Measurements from ENCODE around the gene WDR37.
A peak's percentile ranks its signal among the peaks of the same experiment; 100 is the strongest.
"Not testable (repeated sequence)": the region's sequence is repeated elsewhere in the genome, so short reads cannot be mapped to it uniquely, and the experiment has no call there.

Gene WDR37

DNA sequence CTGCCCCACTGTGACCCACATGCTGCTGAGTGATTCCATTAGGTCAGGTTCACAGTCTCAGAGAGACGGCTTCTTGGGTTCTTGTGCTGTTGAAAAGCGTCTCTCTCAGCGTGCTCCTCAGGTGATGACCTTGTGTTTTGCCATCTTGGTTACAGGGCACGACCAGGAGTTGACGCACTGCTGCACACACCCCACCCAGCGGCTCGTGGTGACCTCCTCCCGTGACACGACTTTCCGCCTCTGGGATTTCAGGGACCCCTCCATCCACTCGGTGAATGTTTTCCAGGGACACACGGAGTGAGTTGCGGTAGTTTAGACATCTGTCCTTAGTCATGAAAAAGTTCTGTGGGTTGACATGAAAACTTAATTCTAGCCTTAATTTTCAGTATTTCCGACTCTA is 48.8 kb downstream of the WDR37 start:
- no peak for DNase-seq (ENCODE audit: low read depth, low spot score)

DNA sequence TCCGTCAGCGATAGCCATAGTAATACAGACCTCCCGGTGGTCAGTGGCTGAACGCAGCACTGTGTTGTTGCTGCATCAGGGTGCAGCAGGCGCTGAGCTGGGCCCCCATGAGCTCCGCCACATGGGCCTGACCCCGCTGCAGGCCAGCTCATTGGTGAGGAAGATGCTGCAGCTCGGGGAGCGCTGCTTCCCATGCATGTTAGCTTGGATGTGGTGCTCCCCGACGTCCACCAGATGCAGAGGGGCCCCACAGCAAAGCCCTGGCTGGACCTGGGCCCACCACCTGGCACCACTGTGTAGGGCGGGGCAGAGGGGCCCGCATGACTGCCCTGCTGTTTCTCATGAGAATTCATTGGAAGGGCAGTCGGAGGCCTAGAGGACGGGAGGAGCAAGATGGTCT is 50.8 kb downstream of the WDR37 start:
- no peak for DNase-seq (ENCODE audit: low read depth, low spot score)

DNA sequence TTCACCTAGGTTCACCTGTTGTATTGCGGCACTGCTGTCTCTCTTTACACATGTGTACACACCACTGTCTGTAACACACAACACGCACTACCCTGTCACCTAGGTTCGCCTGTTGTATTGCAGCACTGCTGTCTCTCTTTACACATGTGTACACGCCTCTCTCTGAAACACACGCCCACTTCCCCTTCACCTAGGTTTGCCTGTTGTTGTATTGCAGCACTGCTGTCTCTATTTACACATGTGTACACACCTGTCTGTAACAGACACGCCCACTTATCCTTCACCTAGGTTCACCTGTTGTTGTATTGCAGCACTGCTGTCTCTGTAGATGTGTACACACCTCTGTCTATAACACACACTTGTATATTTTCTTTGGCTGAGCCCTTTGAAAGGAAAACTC is 51.5 kb downstream of the WDR37 start:
- DNase-seq (ENCODE audit: low read depth, low spot score), result no peak

- DNase-seq (ENCODE audit: low read depth, low spot score), result peak; percentile 81
Observed at GRCh38 chr10:1109795-1110673, 53.8 kb downstream of the WDR37 start.

DNA sequence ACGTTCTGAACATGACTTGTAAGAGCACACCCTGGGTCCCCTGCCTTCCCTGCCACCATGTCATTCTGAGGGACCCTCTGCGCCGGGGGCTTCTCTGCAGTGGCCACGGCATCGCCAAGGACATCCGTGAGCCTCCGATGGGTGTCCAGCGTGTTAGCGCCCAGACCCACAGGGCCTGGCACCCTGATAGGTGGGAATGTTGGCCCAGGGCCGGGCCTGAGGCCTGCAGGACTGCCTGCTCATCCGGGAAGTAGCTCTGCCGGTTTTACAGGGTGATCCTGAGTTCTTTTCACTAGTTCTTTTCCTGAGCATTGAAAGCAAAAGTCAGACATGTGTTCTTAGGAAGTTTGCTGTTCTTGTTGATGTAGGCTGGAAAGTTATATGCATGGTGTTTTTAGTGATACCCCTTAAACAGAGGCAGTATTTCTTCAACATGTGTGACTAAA is 54.5 kb downstream of the WDR37 start:
- DNase-seq (ENCODE audit: low read depth, low spot score), result no peak

GRCh38 chr10:1114315-1114714 is 58.1 kb downstream of the WDR37 start:
- DNase-seq (ENCODE audit: low read depth, low spot score), result no peak

GRCh38 chr10:1114719-1115606 is 58.8 kb downstream of the WDR37 start:
- DNase-seq (ENCODE audit: low read depth, low spot score), result no peak

GRCh38 chr10:1115607-1115955 is 59.4 kb downstream of the WDR37 start:
- no peak for DNase-seq (ENCODE audit: low read depth, low spot score)

DNA sequence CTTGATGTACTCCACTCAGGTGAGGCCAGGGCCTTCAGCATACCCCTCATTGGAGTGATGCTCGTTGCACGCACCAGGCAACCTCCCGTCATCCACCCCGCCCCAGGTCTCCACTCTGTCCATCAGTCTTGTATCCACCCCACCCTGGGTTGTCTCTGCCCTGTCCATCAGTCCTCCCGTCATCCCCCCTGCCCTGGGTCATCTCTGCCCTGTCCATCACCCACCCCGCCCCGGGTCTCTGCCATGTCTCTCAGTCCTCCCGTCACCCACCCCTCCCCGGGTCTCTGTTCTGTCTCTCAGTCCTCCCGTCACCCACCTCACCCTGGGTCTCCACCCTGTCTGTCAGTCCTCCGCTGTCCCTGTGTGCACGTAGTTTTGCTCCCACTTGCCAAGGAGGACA is 59.9 kb downstream of the WDR37 start:
- DNase-seq (ENCODE audit: low read depth, low spot score), result no peak

DNA sequence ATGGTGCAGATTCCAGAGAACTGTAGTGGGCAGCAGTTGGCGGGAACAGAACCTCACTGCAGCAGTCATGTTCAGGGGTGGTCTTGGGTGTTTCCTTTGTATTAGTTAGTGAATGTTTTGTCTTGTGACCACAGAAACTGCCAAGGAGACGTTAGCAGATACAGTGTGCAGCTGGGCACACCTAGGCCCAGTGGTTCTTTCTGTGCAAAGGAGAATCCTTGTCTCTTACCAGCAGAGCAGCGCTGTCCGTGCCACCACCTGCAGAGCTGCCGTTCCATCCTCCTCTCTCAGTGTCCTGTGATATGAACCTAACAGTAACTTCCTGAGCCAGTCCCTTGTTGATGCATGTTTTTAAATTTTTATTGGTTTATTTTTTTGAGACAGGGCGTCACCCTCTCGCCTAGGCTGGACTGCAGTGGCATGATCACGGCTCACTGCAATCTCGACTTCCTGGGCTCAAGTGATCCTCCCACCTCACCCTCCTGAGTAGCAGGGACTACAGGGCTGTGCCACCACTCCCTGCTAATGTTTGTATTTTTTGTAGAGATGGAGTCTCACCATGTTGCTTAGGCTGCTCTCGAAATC is 60.6 kb downstream of the WDR37 start:
- no peak for DNase-seq (ENCODE audit: low read depth, low spot score)

DNA sequence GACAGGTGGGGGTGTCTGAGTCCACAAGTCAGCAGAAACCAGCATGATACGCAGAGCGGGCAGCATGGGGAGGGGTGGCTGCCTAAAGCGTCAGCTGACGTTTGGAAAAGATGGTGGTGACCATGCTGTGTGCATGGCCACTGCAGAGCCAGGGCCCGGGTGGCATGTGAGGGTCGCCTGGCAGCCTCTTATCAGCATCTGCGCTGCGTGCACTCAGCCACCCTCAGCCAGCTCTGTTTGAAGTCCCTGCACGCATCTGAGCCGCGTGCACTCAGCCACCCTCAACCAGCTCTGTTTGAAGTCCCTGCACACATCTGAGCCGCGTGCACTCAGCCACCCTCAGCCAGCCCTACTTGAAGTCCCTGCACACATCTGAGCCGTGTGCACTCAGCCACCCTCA is 61.5 kb downstream of the WDR37 start:
- DNase-seq (ENCODE audit: low read depth, low spot score), result no peak

- DNase-seq (ENCODE audit: low read depth, low spot score), result not testable (repeated sequence)
Observed at GRCh38 chr10:1118318-1118717, 62.1 kb downstream of the WDR37 start.

GRCh38 chr10:1119027-1119426 is 62.8 kb downstream of the WDR37 start:
- DNase-seq (ENCODE audit: low read depth, low spot score), result no peak

GRCh38 chr10:1119501-1119900 is 63.3 kb downstream of the WDR37 start:
- no peak for DNase-seq (ENCODE audit: low read depth, low spot score)

DNA sequence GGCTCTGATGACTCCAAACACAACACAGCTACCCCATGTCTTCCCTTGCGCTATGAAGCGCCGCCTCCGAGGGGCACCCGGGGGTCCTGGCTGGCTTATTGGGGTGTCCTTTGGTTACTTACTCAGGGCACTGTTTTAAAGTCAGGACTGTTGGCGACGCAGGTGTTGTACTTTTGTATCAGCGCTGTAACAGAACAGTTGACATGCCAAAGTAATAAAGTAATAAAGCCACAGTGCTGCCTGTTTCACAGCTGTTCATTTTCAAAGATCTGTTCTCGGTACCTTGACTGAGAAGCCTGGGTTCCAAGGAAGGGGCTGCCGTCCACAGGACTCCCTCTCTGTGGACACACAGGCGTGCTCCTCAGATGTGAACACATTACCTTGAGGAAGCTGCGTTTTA is 64.1 kb downstream of the WDR37 start:
- no peak for DNase-seq (ENCODE audit: low read depth, low spot score)

- peak; percentile 16 for DNase-seq (ENCODE audit: low read depth, low spot score)
Observed at GRCh38 chr10:1120801-1121211, 64.6 kb downstream of the WDR37 start.

- no peak for DNase-seq (ENCODE audit: low read depth, low spot score)
Observed at GRCh38 chr10:1121271-1121970, 65.2 kb downstream of the WDR37 start.

DNA sequence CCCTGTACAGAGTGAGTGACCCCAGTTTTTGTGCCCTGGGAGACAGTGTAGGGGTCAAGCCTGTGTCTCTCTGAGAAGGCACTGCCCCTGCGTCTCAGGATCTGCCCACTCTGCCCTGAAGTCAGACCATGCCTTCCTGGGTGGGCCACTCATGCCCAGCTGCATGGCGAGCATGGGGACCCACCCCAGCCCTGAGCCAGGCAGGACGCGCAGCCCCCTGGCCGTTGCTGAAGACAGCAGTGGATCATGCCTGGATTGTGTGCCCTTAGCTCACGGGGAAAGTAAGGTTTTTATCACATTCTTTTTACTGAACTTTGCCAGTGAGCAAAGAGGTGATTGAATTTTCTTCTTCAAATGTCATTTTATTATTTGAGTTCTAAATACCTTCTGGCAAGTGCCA is 66.2 kb downstream of the WDR37 start:
- DNase-seq (ENCODE audit: low read depth, low spot score), result no peak

- DNase-seq (ENCODE audit: low read depth, low spot score), result no peak
Observed at GRCh38 chr10:1123198-1123597, 67.0 kb downstream of the WDR37 start.

DNA sequence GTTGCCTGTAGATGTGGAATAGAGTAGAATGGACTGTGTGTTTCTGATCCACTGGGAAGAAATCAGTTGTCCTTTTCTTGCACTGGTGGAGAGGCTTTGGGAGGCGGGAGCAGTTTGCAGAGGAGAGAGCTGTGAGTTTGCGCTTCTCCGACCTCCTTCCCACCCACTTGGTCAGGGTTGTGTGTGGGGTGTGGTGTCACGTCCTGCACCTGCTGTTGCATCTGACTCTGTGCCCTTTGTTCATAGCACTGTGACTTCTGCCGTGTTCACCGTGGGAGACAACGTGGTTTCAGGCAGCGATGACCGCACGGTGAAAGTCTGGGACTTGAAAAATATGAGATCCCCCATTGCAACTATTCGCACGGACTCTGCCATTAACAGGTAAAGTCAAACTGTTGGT is 67.8 kb downstream of the WDR37 start:
- DNase-seq (ENCODE audit: low read depth, low spot score), result no peak

DNA sequence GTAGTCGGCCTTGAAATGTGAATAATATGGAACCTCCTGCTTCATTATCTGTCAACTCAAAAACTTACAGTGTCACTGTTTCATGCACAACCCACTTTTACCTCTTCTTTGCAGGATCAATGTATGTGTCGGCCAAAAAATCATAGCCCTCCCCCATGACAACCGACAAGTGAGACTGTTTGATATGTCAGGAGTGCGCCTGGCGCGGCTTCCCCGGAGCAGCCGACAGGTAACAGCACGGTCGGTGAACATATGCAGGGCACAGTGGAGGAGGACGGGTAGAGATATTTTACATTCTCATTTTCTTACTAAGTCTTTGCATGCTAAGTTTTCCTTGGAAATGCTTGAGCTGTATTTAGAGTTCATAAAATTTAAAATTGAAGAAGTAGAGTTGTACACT is 68.6 kb downstream of the WDR37 start:
- no peak for DNase-seq (ENCODE audit: low read depth, low spot score)

GRCh38 chr10:1126461-1126860 is 70.3 kb downstream of the WDR37 start:
- DNase-seq (ENCODE audit: low read depth, low spot score), result no peak
